PC-9 (cell line): ENCODE data around the gene VWA3A. TPM values are rescaled to one million over a fixed set of nuclear protein-coding genes. Genes with fewer than 3 reads are reported as not detected.
A peak's percentile ranks its signal among the peaks of the same experiment; 100 is the strongest.

ENCODE experiments used
- BruUV-seq: library from RNA; stranded (reverse); fragments of 400-500 nt; replicated peaks from 2 replicates; lab custom pipeline; 2021; lab: Mats Ljungman, UMichigan
- CTCF ChIA-PET: fragments of 300-600 bp; sonication (Branson Sonifier 250); formaldehyde crosslinking; loops from one replicate; lab custom pipeline; 2022; ENCODE audit warnings: antibody characterized with exemption; lab: Charles Lee
- POLR2A ChIA-PET: fragments of 300-600 bp; sonication (Branson Sonifier 250); formaldehyde crosslinking; loops from one replicate; lab custom pipeline; 2022; ENCODE audit warnings: antibody characterized with exemption; ENCODE audit not compliant: unreplicated experiment; lab: Charles Lee
- DNase-seq, 2 experiments: peaks; one replicate each; pipeline versions ENCODE4 v3.0.0 to v3.0.0-alpha.2; 2015 to 2022; ENCODE audit warnings: mixed read lengths in 1 of 2
- H2AFZ ChIP-seq: fragments of 200-600 bp; sonication (generic); 2 replicates; pipeline ENCODE4 v1.8.1; 2017; ENCODE audit warnings: antibody characterized with exemption
- H3F3A ChIP-seq: fragments of 200-600 bp; sonication (generic); 2 replicates; pipeline ENCODE4 v1.8.1; 2017; ENCODE audit warnings: antibody characterized with exemption, mild to moderate bottlenecking, low read depth; ENCODE audit not compliant: insufficient read depth
- H3K27ac ChIP-seq: fragments of 200-600 bp; sonication (generic); 2 replicates; pipeline ENCODE4 v1.6.1; 2016; ENCODE audit warnings: mixed run types
- H3K27me3 ChIP-seq: fragments of 200-600 bp; sonication (generic); 2 replicates; pipeline ENCODE4 v1.6.1; 2016; ENCODE audit warnings: low read depth, mixed run types; ENCODE audit not compliant: insufficient read depth
- H3K36me3 ChIP-seq: fragments of 200-600 bp; sonication (generic); 2 replicates; pipeline ENCODE4 v1.6.1; 2016; ENCODE audit warnings: low read depth, mixed run types
- H3K4me1 ChIP-seq: fragments of 200-600 bp; sonication (generic); replicated peaks from 2 replicates; pipeline ENCODE4 v1.6.1; 2016; ENCODE audit warnings: mixed run types; ENCODE audit not compliant: insufficient read depth
- H3K4me2 ChIP-seq: fragments of 200-600 bp; sonication (generic); 2 replicates; pipeline ENCODE4 v1.6.1; 2017; ENCODE audit warnings: mixed run types
- H3K4me3 ChIP-seq: fragments of 200-600 bp; sonication (generic); 2 replicates; pipeline ENCODE4 v1.6.1; 2016; ENCODE audit warnings: mixed run types
- H3K79me2 ChIP-seq: fragments of 200-600 bp; sonication (generic); 2 replicates; pipeline ENCODE4 v1.6.1; 2017; ENCODE audit warnings: low read depth, mixed run types
- H3K9me2 ChIP-seq: fragments of 200-600 bp; sonication (generic); 2 replicates; pipeline ENCODE4 v1.8.1; 2017; ENCODE audit warnings: mild to moderate bottlenecking; ENCODE audit not compliant: insufficient read depth
- H3K9me3 ChIP-seq: fragments of 200-600 bp; sonication (generic); 2 replicates; pipeline ENCODE4 v1.8.1; 2016; ENCODE audit warnings: low read depth; ENCODE audit not compliant: insufficient read depth
- H4K20me1 ChIP-seq: fragments of 200-600 bp; sonication (generic); 2 replicates; pipeline ENCODE4 v1.8.1; 2017; ENCODE audit not compliant: insufficient read depth
- EZH2 ChIP-seq: fragments of 200-600 bp; sonication (generic); IDR thresholded peaks from 2 replicates; pipeline ENCODE4 v1.8.0; 2017; ENCODE audit warnings: antibody characterized with exemption, low read depth
- intact Hi-C: fragments of 100-400 bp; cut with micrococcal nuclease; formaldehyde crosslinking; loops from one replicate; pipeline ENCODE4 v1.10.0; 2022; ENCODE audit not compliant: unreplicated experiment
- total RNA-seq: library from RNA; stranded (reverse); gene quantifications from 2 replicates; pipeline ENCODE4 v1.2.3, GENCODE V29; 2021
- TF ChIP-seq, protein P1 (sequence below): fragments of 200-600 bp; sonication (generic); conservative IDR thresholded peaks from 2 replicates; pipeline ENCODE4 v1.6.1; 2017; ENCODE audit warnings: mixed run types, antibody characterized with exemption, mild to moderate bottlenecking, moderate library complexity

VWA3A gene
- total RNA-seq, 1 experiment from 2014 or later: 0.83 TPM

DNA sequence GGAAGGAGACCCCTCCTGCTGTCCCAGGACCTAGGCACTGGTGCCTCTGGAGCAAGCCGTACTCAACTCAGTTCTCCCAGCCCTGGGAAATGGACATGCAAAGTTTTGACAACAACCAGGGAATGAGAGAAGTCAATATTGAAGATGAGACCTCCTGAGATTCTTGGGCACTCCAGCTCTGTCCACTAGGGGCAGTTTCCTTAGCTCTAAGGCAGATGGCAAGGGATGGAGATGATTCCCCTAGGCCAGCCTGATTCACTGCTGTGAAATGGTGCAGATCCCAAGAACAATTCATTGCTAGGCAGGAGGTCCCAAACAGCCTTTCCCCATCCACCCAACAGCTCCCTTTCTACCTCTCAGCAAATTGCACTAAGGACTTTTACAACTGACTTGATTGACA lies 49.4 kb downstream of the VWA3A start:
- intact Hi-C loops: no loop called here
- Histone ChIP-seq H3F3A (no peaks in the 10 kb centered on the region), H2AFZ (no peak overlapping the region), H3K27ac (no peak overlapping the region), H3K9me3 (no peaks in the 10 kb centered on the region), H3K27me3 (peaks cover 18% of the 10 kb centered on the region; the same call in 1 of the 2 replicates), H3K9me2 (no peaks in the 10 kb centered on the region), H3K36me3 (no peaks in the 10 kb centered on the region), H4K20me1 (no peaks in the 10 kb centered on the region), H3K4me1 (no peaks in the 10 kb centered on the region), H3K4me2 (no peak overlapping the region), H3K79me2 (no peaks in the 10 kb centered on the region), H3K4me3 (no peak overlapping the region)
- ChIA-PET CTCF (interaction anchor here (0.6 to 1.9 kb wide), 3 partner anchors 43 to 804 kb away, joined by 4 to 6 read pairs (median 6); no protein-coding TSS in a partner anchor), POLR2A (no interaction called here)
- TF ChIP-seq, protein P1, sequence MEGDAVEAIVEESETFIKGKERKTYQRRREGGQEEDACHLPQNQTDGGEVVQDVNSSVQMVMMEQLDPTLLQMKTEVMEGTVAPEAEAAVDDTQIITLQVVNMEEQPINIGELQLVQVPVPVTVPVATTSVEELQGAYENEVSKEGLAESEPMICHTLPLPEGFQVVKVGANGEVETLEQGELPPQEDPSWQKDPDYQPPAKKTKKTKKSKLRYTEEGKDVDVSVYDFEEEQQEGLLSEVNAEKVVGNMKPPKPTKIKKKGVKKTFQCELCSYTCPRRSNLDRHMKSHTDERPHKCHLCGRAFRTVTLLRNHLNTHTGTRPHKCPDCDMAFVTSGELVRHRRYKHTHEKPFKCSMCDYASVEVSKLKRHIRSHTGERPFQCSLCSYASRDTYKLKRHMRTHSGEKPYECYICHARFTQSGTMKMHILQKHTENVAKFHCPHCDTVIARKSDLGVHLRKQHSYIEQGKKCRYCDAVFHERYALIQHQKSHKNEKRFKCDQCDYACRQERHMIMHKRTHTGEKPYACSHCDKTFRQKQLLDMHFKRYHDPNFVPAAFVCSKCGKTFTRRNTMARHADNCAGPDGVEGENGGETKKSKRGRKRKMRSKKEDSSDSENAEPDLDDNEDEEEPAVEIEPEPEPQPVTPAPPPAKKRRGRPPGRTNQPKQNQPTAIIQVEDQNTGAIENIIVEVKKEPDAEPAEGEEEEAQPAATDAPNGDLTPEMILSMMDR: peak; percentile 63
- no peak for TF ChIP-seq EZH2
- no peak for DNase-seq
- BruUV-seq: no TSS peak

DNA sequence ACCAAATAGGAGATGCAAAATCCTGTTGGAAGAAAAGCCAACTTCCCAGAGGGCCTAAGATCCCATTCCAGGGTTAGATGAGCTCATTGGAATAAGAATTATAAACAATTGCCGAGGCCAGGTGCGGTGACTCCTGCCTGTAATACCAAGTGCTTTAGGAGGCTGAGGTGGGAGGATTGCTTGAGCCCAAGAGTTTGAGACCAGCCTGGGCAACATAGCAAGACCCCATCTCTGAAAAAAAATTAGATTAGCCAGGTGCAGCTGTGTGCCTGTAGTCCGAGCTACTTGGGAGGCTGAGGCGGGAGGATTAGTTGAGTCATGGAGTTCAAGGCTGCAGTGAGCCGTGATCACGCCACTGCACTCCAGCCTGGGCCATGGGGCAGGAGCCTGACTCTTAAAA lies 52.2 kb downstream of the VWA3A start:
- BruUV-seq: no TSS peak
- no peak for DNase-seq

DNA sequence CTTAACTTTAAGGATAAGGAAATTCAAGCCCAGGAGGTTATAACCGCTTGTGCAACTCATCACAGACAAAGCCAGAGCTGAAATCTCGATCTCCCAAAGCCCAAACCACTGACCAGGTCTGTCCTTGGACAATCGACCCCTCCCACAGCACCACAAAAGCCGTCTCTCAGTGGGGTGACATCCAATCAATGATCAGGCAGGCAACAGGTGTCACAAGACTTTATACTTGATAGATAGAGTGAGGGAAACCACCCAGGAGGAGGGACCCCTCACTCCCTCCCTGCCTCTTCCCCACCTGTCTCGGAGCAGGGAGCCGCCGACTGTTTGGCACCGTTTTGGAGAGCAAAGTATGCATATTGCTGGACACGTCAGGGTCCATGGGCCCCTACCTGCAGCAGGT lies 55.5 kb downstream of the VWA3A start:
- 0 out of 2 replicates have a peak, but pooled peaks cover under 1% of the 10 kb centered on the region for H3F3A ChIP-seq
- peaks cover 4% of the 10 kb centered on the region; the same call in 1 of the 2 replicates for H3K27me3 ChIP-seq
- no peak for DNase-seq
- ChIA-PET CTCF (no interaction called here), POLR2A (no interaction called here)
- peaks cover 2% of the 10 kb centered on the region; the same call in 1 of the 2 replicates for H3K4me1 ChIP-seq
- no peak overlapping the region for H3K4me3 ChIP-seq
- no peaks in the 10 kb centered on the region for H3K9me2 ChIP-seq
- no peak overlapping the region for H3K27ac ChIP-seq
- no peak overlapping the region for H2AFZ ChIP-seq
- H3K9me3 ChIP-seq: no peaks in the 10 kb centered on the region
- H3K4me2 ChIP-seq: no peak overlapping the region
- H3K79me2 ChIP-seq: no peaks in the 10 kb centered on the region
- intact Hi-C loops: no loop called here
- no TSS peak for BruUV-seq
- H4K20me1 ChIP-seq: no peaks in the 10 kb centered on the region
- no peak for TF ChIP-seq EZH2
- H3K36me3 ChIP-seq: no peaks in the 10 kb centered on the region

More for the DNA sequence above, 52.2 kb downstream of the VWA3A start:
- H3K4me1 ChIP-seq: no peaks in the 10 kb centered on the region
- no peaks in the 10 kb centered on the region for H4K20me1 ChIP-seq
- H3K79me2 ChIP-seq: no peaks in the 10 kb centered on the region
- no peak overlapping the region for H3K27ac ChIP-seq
- H3K4me2 ChIP-seq: no peak overlapping the region
- POLR2A ChIA-PET: no interaction called here
- H3K27me3 ChIP-seq: peaks cover 4% of the 10 kb centered on the region; the same call in 1 of the 2 replicates
- no peaks in the 10 kb centered on the region for H3K9me2 ChIP-seq
- no peaks in the 10 kb centered on the region for H3F3A ChIP-seq
- H3K4me3 ChIP-seq: no peak overlapping the region
- CTCF ChIA-PET: no interaction called here
- intact Hi-C loops: no loop called here
- TF ChIP-seq EZH2: no peak
- TF ChIP-seq, protein P1: no peak
- H3K36me3 ChIP-seq: no peaks in the 10 kb centered on the region
- H3K9me3 ChIP-seq: no peaks in the 10 kb centered on the region
- H2AFZ ChIP-seq: no peak overlapping the region
